MM.1S (cell line): ENCODE measurements around the gene PSTPIP2.

Experiments
- EZH2 ChIP-seq: fragments of 300-600 bp; sonication (generic); optimal IDR thresholded peaks from 2 replicates; pipeline ENCODE3; 2017; ENCODE audit warnings: low read depth, mild to moderate bottlenecking, antibody characterized with exemption, low read length, mixed read lengths
- TF ChIP-seq, protein P1 (sequence below): fragments of 300-600 bp; sonication (generic); IDR thresholded peaks from 2 replicates; pipeline ENCODE4 v1.5.1; 2016; ENCODE audit warnings: antibody characterized with exemption, low read length, mixed read lengths

DNA sequence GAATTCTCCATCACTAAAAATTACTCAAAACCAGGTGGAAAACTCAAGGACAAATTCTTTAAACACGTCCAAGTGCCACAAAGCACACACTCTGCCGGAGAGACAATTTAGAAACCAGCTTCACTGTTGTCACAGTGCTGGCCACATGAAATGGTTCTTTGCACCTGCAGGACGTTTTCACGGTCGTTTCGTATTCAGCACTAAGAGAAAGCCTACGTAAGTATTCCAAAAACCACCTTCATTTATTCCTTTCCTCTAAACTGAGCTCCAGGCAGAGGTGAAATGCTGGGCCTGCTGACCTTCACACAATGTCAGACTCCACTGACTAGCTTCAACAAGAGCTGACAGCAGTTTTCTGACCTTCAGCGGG is 25.4 kb upstream of the PSTPIP2 start:
- TF ChIP-seq, protein P1, sequence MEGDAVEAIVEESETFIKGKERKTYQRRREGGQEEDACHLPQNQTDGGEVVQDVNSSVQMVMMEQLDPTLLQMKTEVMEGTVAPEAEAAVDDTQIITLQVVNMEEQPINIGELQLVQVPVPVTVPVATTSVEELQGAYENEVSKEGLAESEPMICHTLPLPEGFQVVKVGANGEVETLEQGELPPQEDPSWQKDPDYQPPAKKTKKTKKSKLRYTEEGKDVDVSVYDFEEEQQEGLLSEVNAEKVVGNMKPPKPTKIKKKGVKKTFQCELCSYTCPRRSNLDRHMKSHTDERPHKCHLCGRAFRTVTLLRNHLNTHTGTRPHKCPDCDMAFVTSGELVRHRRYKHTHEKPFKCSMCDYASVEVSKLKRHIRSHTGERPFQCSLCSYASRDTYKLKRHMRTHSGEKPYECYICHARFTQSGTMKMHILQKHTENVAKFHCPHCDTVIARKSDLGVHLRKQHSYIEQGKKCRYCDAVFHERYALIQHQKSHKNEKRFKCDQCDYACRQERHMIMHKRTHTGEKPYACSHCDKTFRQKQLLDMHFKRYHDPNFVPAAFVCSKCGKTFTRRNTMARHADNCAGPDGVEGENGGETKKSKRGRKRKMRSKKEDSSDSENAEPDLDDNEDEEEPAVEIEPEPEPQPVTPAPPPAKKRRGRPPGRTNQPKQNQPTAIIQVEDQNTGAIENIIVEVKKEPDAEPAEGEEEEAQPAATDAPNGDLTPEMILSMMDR: no peak
- TF ChIP-seq EZH2: no peak
